Head of caudate nucleus (tissue), 42 donors: ENCODE data around the gene ADAMTSL1.
A peak's percentile ranks its signal among the peaks of the same experiment; 100 is the strongest.
"Not testable (repeated sequence)": the region's sequence is repeated elsewhere in the genome, so short reads cannot be mapped to it uniquely, and the experiment has no call there.

Experiments used
- DNase-seq, 42 donors: peaks; one replicate each; pipeline versions ENCODE4 v3.0.0 to v3.0.0-alpha.2; 2020 to 2021; ENCODE audit warnings: mixed read lengths in 7 of 42
- intact Hi-C: fragments of 100-400 bp; cut with DNase I; formaldehyde crosslinking; loops from one replicate; pipeline ENCODE4 v1.15.0; 2022

The ADAMTSL1 gene

DNA sequence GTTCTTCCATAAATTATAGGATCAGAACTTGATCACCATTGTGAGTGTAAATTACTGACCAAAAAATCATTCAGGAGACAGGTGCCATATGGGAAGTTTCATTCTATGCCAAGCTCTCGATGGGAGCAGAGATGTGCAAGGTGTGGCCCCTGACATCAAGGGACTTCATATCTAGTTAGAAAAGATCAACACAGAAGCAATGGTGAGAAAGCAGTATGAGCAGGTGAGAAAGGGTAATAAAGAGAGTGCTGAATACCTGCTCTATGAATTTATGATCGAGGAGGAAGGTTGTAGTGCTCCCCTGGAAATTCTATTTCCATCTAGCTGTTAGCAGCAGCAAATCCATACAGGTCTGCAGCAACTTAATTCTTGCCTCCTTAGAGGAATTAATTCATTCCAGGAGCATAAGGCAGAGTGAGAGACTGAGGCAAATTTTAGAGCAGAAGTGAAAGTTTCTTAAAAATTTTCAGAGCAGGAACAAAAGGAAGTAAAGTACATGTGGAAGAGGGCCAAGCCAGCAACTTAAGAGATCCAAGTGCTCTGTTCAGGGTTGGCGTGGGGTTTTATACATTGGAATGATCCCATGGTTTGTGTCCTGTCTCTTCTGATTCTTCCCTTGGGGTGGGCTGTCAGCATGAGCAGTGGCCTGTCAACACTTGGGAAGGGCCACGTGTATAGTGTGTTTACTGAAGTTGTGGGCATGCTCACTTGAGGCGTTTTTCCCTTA, 377.3 kb downstream of the ADAMTSL1 start:
- intact Hi-C loops = no loop called here
- no peak for DNase-seq

DNA sequence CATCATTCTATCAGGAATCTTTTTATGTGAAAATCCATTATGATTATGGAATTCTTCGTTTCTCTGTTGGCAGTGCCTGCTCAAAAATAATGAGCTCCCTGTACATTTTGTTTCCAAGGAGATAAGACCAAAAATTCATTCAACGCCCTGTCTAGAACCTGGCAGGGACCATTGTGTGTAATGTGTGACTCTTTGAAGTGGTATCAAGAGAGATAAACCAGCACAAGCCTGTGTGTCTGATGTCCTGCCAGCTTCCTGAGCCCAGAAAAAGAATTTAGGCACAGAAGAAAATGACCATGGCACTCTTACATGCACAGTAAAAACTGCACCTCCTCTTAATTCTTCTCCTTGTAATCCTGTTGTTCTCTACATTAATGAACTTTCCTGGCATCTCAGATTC, 381.7 kb downstream of the ADAMTSL1 start:
- no peak for DNase-seq

DNA sequence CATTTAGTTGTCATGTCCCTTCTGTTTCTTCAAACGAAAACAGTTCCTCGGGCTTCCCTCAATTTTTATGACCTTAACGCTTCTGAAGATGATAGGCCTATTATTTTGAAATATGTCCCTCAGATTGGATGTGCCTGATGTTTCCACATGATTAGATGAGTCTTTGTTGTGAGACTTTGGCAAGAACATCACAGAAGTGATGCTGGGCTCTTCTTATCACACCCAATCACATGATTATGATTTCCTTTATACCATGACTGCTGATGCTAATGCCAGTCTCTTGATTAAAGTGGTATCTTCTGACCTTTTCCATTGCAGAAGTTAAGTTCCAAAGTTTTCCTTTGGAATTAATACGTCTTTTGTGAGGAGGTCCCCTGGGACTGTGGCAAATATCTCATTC, 383.4 kb downstream of the ADAMTSL1 start:
- intact Hi-C loops = no loop called here
- DNase-seq = no peak

More for the DNA sequence above, 381.7 kb downstream of the ADAMTSL1 start:
- intact Hi-C loops = no loop called here

DNA sequence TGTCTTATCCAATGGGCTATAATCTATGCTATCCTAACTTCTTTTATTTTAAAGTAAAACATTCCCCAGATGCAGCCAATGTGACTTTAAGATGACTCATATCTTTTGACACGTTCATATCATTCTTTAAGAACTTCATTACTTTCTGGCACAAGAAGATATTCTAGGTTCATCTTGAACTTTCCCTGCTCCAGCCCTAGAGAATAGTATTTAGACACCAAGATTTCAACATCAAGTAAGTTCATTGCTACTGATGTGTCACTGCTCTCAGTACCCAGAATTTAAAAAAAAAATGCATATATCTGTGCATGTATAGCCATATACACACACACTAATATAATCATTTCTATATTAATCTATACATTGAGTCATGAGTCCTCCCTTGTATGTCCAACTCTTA, 383.8 kb downstream of the ADAMTSL1 start:
- DNase-seq = no peak
- intact Hi-C loops = no loop called here

DNA sequence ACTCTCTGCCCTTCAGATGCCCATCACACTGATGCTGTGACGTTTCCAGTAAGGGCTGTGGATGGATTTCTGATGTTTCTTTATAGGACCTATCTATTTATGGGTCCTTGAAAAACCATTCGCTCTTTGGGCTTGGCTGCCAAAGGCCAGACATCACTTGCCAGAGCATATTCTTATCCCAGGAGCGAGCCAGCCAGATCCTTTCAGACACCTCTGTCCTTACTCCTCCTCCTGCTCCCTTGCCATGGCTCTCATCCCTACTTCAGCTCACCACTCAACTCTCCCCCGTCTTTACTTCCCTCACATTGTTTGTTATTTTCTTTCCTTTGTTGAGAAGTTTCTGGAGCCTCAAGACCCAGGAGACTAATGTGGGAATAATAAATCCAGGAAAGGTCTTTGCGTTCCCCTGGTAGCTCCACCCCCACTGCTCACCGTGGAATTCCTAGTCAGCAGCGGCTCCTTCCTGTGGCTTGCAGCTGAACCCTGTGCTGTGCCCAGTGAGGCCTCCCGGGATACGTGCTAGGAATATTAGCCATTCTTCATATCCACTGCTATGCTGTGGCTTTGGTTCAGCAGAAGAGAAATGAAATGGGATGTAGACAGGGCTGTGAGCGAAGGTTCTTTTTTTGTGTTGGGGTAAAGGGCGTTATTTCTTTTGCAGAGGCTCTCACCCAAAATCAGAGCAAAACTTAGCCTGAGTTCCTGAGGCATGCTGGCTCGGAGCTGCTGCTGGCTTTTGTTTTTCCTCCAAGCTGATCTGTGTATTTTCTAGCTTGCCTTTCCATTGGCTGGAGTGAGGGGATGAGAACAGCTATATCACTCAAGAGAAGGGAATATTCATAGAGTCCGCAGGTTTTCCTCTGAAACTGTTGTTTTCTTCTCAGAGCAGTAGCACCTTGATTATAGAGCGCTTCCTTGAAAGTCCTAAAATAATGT, 387.9 kb downstream of the ADAMTSL1 start:
- peak in 30 of 42 donors; percentile 2 to 60 (median 22) for DNase-seq
- intact Hi-C loops = no loop called here

DNA sequence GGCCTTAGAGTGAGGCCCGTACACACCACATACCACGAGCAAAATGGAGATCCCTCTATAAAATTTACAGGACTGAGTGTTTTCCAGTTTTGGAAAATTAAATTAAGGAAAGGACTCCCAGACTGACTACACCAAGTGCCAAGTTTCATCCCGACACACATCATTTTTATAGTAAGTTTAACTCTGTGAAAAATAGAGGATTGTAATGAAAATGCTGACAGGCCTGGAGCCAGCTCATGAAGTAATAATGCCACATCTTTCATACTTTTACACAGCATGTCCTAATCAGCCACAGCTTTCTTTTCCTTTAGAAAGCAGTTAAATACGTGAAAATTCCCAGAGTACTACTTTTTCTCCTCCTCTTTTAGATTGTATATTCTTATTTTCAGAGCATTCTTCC, 389.8 kb downstream of the ADAMTSL1 start:
- intact Hi-C loops = no loop called here
- no peak for DNase-seq

DNA sequence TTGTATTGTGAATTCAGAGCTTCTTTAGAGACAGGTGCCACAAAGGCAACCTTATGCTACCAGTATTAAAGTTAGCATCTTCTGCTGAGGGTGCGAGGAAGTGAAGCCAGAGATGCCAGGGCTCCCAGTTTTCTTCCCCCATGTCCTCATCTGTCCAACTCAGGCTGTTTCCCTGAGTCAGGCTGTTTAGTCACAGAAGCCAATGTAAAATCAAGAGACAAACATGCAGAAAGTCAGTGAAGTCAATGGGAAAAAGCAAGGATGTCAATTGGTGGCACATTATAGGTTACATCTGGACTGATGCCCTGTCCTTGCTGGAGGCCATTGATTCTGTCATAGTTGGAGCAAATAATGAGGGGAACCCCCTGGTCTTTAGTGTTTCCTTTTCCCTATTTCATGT, 390.6 kb downstream of the ADAMTSL1 start:
- intact Hi-C loops = no loop called here
- DNase-seq = no peak

DNA sequence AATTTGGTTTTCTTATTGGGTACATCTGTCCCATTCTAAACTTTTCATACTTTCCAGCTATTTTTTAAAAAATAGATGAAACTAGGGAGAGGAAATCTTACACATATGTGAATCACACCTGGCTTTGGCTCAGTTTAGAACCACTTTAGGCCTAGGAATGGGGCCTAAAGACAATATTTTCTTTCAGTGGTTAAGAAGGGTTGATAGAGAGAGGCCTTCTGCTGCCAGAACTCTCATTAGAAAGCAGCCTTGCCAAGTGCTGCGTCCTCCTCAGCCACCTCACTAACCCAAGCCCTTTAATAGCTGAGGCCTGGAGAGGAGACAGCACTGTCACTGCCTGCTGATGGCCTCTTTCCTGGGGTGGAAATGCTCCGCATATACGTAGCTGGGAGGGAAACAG, 391.6 kb downstream of the ADAMTSL1 start:
- intact Hi-C loops = no loop called here
- DNase-seq = no peak

DNA sequence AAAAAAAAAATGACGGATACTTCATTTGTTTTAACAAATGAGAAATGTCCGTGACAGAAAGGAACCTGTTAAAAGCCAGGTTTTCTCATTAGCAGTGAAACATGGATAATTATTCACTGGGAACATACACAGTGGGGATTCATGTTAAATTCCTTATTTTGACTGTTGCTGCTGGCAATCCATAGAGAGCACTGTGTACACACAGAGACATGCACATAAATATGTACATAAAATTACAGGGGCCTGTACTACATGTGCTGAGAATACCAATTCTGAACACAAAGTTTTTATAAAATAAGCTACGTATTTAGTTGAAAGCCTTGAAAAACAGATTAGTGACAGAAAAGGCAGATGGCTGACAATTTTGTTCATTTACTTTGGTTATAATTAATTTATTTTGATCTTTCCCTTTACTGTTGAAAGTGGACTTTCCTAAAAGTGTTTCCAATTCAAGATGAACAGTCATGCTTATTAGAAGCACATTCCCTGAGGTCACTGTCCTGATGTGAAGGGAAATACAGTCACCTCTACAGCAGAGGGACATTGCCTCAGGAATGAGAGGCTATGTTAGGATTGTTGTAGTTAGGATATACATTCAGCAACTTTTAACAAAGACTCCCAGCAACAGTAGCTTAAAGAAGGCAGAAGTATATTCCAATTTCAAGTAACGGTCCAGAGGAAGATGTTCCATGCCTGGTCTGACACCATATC, 392.3 kb downstream of the ADAMTSL1 start:
- intact Hi-C loops = no loop called here
- no peak for DNase-seq

DNA sequence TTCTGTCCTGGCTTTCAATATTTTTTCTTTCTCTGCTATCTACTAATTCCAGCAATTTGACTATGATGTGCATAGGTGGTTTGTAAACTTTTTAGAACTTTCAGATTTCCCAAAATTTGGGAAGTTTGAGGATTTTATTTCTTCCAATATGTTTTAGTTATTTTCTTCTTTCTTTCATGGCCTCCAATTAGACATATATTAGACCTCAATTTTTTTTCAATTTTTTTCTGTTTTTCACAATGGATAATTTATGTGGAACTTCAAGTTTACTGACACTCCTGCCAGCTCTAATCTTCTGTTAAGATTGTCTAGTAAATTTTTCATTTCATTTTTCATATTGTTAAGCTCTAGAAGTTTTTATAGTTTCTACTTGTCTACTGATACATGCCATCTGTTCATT, 395.8 kb downstream of the ADAMTSL1 start:
- no peak for DNase-seq
- intact Hi-C loops = no loop called here

DNA sequence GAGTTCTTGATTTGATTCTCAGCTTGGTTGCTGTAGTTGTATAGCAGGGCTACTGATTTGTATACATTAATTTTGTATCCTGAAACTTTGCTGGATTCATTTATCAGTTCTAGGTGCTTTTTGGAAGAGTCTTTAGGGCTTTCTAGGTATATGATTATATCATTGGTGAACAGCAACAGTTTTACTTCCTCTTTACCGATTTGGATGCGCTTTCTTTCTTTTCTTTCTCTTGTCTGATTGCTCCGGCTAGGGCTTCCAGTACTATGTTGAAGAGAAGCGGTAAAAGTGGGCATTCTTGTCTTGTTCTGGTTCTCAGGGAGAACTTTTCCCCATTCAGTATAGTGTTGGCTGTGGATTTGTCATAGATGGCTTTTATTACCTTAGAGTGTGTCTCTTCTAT, 400.1 kb downstream of the ADAMTSL1 start:
- DNase-seq = no peak
- intact Hi-C loops = no loop called here

DNA sequence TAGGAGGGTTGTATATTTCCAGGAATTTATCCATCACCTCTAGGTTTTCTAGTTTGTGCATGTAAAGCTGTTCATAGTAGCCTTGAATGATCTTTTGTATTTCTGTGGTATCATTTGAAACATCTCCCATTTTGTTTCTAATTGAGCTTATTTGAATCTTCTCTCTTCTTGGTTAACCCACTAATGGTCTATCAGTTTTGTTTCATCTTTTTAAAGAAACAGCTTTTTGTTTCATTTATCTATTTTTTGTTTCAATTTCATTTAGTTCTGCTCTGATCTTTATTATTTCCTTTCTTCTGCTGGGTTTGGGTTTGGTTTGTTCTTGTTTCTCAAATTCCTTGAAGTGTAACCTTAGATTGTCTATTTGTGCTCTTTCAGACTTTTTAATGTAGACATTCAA, 401.0 kb downstream of the ADAMTSL1 start:
- intact Hi-C loops, DNase-seq: not testable (repeated sequence)

DNA sequence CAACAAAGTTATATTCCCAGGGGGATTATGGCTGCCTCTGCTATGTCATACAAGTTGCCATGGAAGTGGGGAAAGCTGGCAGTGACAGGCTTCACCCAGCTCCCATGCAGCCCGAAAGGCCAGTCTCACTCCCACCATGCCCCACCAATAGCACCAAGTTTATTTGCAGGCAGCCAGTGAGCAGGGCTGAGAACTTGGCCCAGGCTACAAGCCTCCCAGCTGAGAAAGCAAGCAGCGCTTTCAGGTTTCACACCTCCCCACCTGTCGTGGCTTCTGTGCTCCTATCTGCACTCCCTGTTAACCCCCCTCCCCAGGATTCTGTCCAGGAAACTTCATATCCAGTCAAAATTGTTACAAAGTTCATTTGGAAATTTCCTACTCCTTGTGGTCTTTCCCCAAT, 404.0 kb downstream of the ADAMTSL1 start:
- DNase-seq = no peak
- intact Hi-C loops = no loop called here

DNA sequence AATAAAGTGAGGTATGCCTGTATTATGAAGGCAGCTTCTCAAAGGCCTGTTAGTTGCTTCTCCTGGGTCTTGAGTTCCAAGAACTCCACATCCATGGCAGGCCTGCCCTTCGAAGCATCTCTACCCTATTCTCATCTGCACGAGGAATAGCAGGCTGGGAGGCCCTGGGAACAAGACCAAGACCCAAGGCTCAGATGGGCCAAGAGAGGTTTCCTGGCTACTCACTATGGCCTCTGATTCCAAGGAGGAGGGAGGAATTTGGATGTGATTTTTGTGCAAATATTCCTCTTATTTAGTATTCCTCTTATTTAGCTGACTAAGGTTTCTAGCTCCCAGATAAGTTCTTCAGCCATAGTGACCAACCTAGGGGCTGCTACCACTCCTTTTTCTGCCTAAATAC, 407.8 kb downstream of the ADAMTSL1 start:
- peak in 3 of 42 donors; percentile 6 to 18 (median 14) for DNase-seq
- intact Hi-C loops = no loop called here

DNA sequence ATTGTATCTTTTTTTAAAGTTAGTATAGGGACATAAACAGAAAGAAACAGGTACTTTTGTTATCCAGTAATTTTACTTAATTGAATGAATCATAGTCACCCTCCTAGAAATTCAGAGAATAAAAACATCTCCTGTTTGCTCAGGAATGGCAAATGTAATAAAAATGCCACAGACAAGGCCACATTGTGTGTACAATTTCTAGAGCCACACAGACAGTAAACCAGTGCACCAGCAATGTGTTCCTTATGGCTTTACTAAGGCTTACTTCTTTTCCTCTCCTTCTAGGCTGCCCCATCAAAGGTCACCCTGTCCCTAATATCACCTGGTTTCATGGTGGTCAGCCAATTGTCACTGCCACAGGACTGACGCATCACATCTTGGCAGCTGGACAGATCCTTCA, 413.6 kb downstream of the ADAMTSL1 start:
- intact Hi-C loops = no loop called here
- DNase-seq = no peak

DNA sequence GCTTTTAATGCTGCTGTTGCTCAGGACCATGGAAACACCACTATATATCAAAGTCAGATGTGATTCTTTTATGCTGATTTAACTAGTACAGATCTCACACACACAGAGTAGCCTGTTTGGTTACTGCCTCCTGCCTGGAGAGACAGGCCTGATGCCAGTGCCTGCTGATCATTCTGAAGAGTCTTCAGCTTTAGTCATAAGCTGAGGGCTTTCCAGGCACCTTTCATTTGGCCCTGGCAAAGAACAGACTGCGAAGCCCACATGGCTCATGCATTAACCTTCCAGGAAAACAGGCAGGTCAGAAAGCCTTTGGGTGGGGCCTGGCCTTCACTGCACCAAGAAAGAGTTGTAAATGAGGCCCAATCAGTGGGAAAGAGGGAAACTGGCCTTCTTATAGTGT, 414.3 kb downstream of the ADAMTSL1 start:
- intact Hi-C loops = no loop called here
- peak in 1 of 42 donors; percentile 15 for DNase-seq

DNA sequence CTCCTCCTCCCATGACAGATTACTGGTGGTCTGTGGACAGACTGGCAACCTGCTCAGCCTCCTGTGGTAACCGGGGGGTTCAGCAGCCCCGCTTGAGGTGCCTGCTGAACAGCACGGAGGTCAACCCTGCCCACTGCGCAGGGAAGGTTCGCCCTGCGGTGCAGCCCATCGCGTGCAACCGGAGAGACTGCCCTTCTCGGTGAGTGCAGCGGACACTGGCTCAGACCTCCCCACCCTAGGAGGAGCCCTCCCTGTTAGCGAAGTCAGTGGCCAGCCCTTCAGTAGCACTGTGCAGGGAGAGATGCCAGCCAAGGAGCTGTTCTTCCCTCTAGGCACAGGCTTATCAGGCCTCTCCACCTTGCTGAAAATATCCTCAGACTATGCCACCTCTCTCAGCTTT, 415.6 kb downstream of the ADAMTSL1 start:
- no peak for DNase-seq
- intact Hi-C loops = no loop called here

DNA sequence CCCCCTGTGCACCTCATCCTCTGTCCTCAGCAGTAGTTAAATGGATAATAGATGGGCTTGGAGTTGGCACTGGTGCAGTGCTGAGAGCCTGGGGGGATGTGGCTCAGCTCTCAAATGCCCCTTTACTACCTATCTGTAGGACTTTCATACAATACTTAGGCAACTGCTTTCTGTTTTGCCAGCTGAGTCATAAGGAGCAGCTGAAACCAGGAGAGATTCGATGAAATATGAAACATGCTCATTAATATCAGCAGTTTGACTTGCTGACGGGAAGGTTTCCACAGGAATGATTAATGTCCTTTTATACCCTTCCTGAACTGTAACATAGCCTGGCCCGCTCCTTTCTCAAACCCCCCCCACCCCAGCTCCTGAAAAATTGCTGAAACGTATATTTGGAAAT, 416.4 kb downstream of the ADAMTSL1 start:
- no peak for DNase-seq
- intact Hi-C loops = no loop called here

DNA sequence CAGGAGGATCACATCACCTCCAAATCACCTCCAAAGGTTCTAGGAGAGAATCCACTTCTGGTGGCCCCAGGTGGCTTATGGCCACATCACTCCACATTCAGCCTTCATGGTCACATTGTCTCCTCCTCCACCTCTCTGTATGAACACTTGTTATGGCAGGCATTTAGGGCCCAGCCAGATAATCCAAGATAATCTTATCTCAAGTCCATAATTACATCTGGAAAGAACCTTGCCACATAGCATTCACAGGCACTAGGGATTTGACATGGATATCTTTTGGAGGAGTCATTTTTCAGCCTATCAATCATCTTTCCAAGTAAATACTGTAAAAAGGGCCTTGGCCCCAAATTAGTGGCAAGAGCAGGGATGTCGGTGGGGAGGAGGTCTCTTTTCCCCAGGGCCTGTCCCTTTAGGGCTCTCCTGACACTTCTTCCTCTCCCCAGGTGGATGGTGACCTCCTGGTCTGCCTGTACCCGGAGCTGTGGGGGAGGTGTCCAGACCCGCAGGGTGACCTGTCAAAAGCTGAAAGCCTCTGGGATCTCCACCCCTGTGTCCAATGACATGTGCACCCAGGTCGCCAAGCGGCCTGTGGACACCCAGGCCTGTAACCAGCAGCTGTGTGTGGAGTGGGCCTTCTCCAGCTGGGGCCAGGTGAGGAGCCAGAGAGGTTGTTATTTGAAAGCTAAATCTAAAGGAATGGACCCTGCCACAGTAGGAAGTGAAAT, 418.2 kb downstream of the ADAMTSL1 start:
- intact Hi-C loops = no loop called here
- DNase-seq = no peak
